Measurements from ENCODE around the gene TM9SF1. TPM values are rescaled to one million over a fixed set of nuclear protein-coding genes. Genes with fewer than 3 reads are reported as not detected.

TM9SF1 gene
- total RNA-seq (10 to 100 TPM; 14.2 to 31.3 (median 18.7) TPM), polyA plus RNA-seq (10 to 100 TPM; 10.8 to 36.4 TPM)
- long read RNA-seq, donor 1, transcript TM9SF1-201 (6 exons, 2,452 nt): major isoform, 30 of 56 reads
- long read RNA-seq, donor 1, partial matches to known transcripts: 17 of 56 reads
- long read RNA-seq, donor 1, other reads (novel, unspliced or antisense): 7 of 56 reads
- long read RNA-seq, donor 2, transcript TM9SF1-201 (6 exons, 2,452 nt): major isoform, 24 of 49 reads
- long read RNA-seq, donor 2, partial matches to known transcripts: 14 of 49 reads
- long read RNA-seq, donor 2, other reads (novel, unspliced or antisense): 8 of 49 reads
- long read RNA-seq, donor 3, transcript TM9SF1-201 (6 exons, 2,452 nt): major isoform, 102 of 139 reads
- long read RNA-seq, donor 3, partial matches to known transcripts: 19 of 139 reads
- long read RNA-seq, donor 3, other reads (novel, unspliced or antisense): 9 of 139 reads

GRCh38 chr14:24195186-24196070 is at the start of gene TM9SF1:
Gene TM9SF1 (minus strand): TSS chr14:24195441. CDS start chr14:24195019, 422 bp downstream.
- Histone ChIP-seq H3K4me1 (peaks cover 4 to 39% (median 27%) of the 10 kb centered on the region in 9 donors), H3K4me3 (peak within 1 kb of the TSS; percentile 59 to 100 (median 92)), H3K27ac (peak within 1 kb of the TSS; percentile 92 to 100 (median 98)), H3K36me3 (peaks cover 0 to 42% (median 15%) of the 10 kb centered on the region in 9 donors), H3K9me3 (no peaks in the 10 kb centered on the region), H3K27me3 (no peaks in the 10 kb centered on the region)
- WGBS, 2 donors: 0% methylated on average over 82 to 89 of the region's 89 CpGs
- ATAC-seq: peak; percentile 92 to 97 (median 96)
- TF ChIP-seq CTCF (IDR thresholded peaks at IDR 0.05): no peak
- peak; percentile 90 for DNase-seq
- intact Hi-C loops (cut with DNase I): no loop called here

GRCh38 chr14:24243336-24243836 is 48.1 kb upstream of the TM9SF1 start:
- intact Hi-C loops (cut with DNase I): loop anchor here in 8 of 10 donors (1.0 to 10.0 kb wide), 7 partner anchors 27 to 199 kb away; partner anchors contain the start of genes DHRS1 (in 4 of the 8), NOP9 (in 4 of the 8), RABGGTA (in 1 of the 8) and SDR39U1 (in 1 of the 8)
- WGBS, 2 donors: 61 to 64% methylated on average over 10 of the region's 10 CpGs

GRCh38 chr14:24241829-24242443 is 46.7 kb upstream of the TM9SF1 start:
- H3K27ac ChIP-seq: peak overlapping the region; percentile 97 to 99 (median 98)
- no peaks in the 10 kb centered on the region for H3K9me3 ChIP-seq
- DNase-seq (peak; percentile 93), ATAC-seq (peak; percentile 91 to 96 (median 94))
- peak overlapping the region; percentile 59 to 90 (median 74) for H3K4me3 ChIP-seq
- 1 to 2% methylated on average over 39 of the region's 39 CpGs for WGBS, 2 donors
- TF ChIP-seq CTCF (IDR thresholded peaks at IDR 0.05): peak; percentile 35 to 75 (median 69)
- peaks cover 10 to 60% (median 48%) of the 10 kb centered on the region in 9 donors for H3K4me1 ChIP-seq
- H3K36me3 ChIP-seq: peaks cover 0 to 47% (median 35%) of the 10 kb centered on the region in 9 donors
- intact Hi-C loops (cut with DNase I): loop anchor here in 9 of 10 donors (1.0 to 10.0 kb wide), 7 partner anchors 29 to 201 kb away; partner anchors contain the start of genes DHRS1 (in 5 of the 9), NOP9 (in 5 of the 9), RABGGTA (in 1 of the 9) and SDR39U1 (in 1 of the 9)
- no peaks in the 10 kb centered on the region for H3K27me3 ChIP-seq

More at GRCh38 chr14:24243336-24243836, 48.1 kb upstream of the TM9SF1 start:
- peak overlapping the region; percentile 59 to 90 (median 74) for H3K4me3 ChIP-seq
- no peak for TF ChIP-seq CTCF (IDR thresholded peaks at IDR 0.05)
- H3K36me3 ChIP-seq: peaks cover 0 to 32% (median 20%) of the 10 kb centered on the region in 9 donors
- no peaks in the 10 kb centered on the region for H3K9me3 ChIP-seq
- H3K27me3 ChIP-seq: no peaks in the 10 kb centered on the region
- H3K4me1 ChIP-seq: peaks cover 10 to 54% (median 43%) of the 10 kb centered on the region in 9 donors
- DNase-seq (no peak), ATAC-seq (peak in 3 of 8 donors; percentile 0 to 1 (median 0))
- H3K27ac ChIP-seq: peak overlapping the region; percentile 97 to 99 (median 98)
